ENCODE data around the gene STXBP6.
A peak's percentile ranks its signal among the peaks of the same experiment; 100 is the strongest.

The STXBP6 gene

DNA sequence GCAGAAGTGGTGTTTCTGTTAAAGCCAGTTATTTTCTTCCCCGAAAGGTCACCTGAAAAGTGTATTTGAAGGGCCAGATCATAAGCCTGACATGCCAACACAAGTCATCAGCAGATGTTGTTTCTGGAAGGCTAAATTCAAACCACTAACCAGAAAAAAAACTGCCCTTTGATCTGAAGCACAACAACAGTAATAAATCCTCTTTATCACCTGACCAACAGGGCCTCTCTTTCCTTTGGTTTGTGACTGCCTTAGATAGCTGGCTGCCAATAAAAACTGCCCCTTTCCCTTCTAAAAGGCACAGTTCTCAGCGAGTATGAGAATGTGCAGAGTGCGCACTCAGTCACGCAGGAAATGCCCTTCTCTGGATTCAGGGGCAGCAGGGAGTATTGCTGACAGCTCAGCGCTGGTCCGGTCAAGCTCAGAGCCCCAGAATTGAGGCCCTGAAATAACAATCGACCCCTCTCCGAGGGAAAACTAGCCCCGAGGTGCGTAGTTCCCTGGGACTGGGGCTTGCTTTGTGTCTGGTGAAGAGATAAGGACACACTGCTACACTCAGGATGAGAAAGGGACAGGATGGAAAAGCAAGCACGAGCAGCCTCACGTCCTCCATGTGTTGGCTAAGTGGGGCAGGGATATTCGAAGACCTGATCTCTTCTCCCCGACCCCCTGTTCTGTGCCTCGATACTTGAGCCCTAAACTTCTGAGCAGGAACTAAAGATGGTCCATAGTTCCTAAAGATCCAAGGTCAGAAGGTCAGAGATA lies 231.7 kb downstream of the STXBP6 start:
- H3K36me3 ChIP-seq (ENCODE audit: control insufficient read depth in 2 of 2, insufficient read depth in 1 of 2, low read length in 2 of 2), result no peaks in the 10 kb centered on the region
- H3K4me1 ChIP-seq (ENCODE audit: control insufficient read depth, insufficient read depth, low read length), result peaks cover 10% of the 10 kb centered on the region
- no peak overlapping the region for H3K4me3 ChIP-seq (ENCODE audit: low read depth, low read length)
- POLR2A ChIA-PET, result no interaction called here
- no peak for TF ChIP-seq ZNF48 (tag by site-specific recombination; IDR thresholded peaks at IDR 0.05)
- TF ChIP-seq ZNF335 (tag by site-specific recombination; conservative IDR thresholded peaks at IDR 0.05), result peak; percentile 31; the same call in 1 of the 2 replicates
- TF ChIP-seq TCF7L2 (IDR thresholded peaks at IDR 0.05; ENCODE audit: borderline replicate concordance, low read depth, low read length), result peak; percentile 89
- TF ChIP-seq, protein P1, sequence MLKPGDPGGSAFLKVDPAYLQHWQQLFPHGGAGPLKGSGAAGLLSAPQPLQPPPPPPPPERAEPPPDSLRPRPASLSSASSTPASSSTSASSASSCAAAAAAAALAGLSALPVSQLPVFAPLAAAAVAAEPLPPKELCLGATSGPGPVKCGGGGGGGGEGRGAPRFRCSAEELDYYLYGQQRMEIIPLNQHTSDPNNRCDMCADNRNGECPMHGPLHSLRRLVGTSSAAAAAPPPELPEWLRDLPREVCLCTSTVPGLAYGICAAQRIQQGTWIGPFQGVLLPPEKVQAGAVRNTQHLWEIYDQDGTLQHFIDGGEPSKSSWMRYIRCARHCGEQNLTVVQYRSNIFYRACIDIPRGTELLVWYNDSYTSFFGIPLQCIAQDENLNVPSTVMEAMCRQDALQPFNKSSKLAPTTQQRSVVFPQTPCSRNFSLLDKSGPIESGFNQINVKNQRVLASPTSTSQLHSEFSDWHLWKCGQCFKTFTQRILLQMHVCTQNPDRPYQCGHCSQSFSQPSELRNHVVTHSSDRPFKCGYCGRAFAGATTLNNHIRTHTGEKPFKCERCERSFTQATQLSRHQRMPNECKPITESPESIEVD (tag by site-specific recombination; IDR thresholded peaks at IDR 0.05), result 0 out of 2 replicates have a peak, but pooled peaks have one; percentile 25
- TF ChIP-seq ZNF843 (tag by site-specific recombination; IDR thresholded peaks at IDR 0.05), result 0 out of 2 replicates have a peak, but pooled peaks have one; percentile 24
- peak; percentile 77 for TF ChIP-seq FEZF1 (tag by site-specific recombination; IDR thresholded peaks at IDR 0.05)
- no peak for TF ChIP-seq ZNF211 (tag by site-specific recombination; IDR thresholded peaks at IDR 0.05; ENCODE audit: low read depth)
- no peak for TF ChIP-seq ZNF155 (tag by site-specific recombination; IDR thresholded peaks at IDR 0.05)
- TF ChIP-seq TRIM28 (IDR thresholded peaks at IDR 0.05; ENCODE audit: borderline replicate concordance, low read length), result peak; percentile 63; the same call in 1 of the 2 replicates
- TF ChIP-seq ZXDB (tag by site-specific recombination; IDR thresholded peaks at IDR 0.05), result peak; percentile 73
- TF ChIP-seq ZNF701 (tag by site-specific recombination; IDR thresholded peaks at IDR 0.05), result no peak
- peak; percentile 93 for TF ChIP-seq ZNF530 (tag by site-specific recombination; IDR thresholded peaks at IDR 0.05; ENCODE audit: low read depth)
- CTCF ChIA-PET, result interaction anchor here (0.6 to 2.8 kb wide), 4 partner anchors 11 to 315 kb away, joined by 3 to 14 read pairs (median 4); no protein-coding TSS in a partner anchor
- peak overlapping the region; percentile 47; the same call in 1 of the 2 replicates for H3K27ac ChIP-seq (ENCODE audit: extremely low read depth, low read depth, low read length)
- no peaks in the 10 kb centered on the region for H3K9me3 ChIP-seq (ENCODE audit: control insufficient read depth, insufficient read depth, low read depth, low read length)

DNA sequence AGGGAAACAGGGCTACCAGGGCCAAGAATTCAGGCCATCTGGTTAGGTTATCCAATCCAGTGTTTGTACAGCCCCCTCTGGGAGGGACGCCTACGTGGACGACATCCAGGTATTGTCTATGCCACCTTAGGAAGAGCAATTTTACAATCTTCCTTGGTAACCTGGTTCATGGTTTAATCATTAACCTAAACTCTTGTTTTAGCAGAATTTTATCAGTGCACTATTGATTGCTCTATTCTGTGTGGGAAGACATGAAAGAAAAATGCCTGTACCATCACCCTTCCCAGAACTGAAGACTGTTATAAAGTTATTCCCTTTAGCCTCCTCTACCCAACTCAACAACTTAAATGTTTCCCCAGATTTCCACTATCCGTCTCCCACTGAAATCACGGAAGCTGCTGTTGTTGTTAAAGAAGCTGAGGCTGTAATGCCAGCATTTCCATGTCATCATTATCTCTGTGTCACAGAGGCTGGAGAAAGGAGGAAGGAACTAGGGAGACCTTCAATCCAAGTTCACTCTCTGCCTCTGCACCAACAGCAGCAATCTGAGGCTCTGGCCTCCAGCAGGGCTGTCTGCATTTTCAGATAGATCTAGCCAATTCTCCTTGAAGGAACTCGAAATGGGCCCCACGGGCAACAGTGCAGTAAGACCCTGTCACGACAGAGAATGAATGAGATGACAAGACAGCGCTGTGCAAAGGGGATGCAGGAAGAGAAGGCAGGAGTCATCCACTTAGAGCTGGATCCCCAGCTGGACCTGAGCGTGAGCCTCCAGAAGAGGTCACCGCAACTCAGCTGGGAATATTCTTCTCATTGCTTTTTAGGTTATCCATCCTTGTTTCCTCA lies 232.5 kb downstream of the STXBP6 start:
- Histone ChIP-seq H3K9me3 (ENCODE audit: control insufficient read depth, insufficient read depth, low read depth, low read length) (no peaks in the 10 kb centered on the region), H3K36me3 (ENCODE audit: control insufficient read depth in 2 of 2, insufficient read depth in 1 of 2, low read length in 2 of 2) (no peaks in the 10 kb centered on the region), H3K27ac (ENCODE audit: extremely low read depth, low read depth, low read length) (peak overlapping the region; percentile 31), H3K4me1 (ENCODE audit: control insufficient read depth, insufficient read depth, low read length) (peaks cover 10% of the 10 kb centered on the region), H3K4me3 (ENCODE audit: low read depth, low read length) (no peak overlapping the region)
- POLR2A ChIA-PET, result no interaction called here
- CTCF ChIA-PET, result interaction anchor here (0.6 to 2.8 kb wide), 4 partner anchors 10 to 225 kb away, joined by 3 to 14 read pairs (median 3); no protein-coding TSS in a partner anchor
- no peak for TF ChIP-seq ZNF239 (tag by site-specific recombination; IDR thresholded peaks at IDR 0.05)
- TF ChIP-seq, protein P2, sequence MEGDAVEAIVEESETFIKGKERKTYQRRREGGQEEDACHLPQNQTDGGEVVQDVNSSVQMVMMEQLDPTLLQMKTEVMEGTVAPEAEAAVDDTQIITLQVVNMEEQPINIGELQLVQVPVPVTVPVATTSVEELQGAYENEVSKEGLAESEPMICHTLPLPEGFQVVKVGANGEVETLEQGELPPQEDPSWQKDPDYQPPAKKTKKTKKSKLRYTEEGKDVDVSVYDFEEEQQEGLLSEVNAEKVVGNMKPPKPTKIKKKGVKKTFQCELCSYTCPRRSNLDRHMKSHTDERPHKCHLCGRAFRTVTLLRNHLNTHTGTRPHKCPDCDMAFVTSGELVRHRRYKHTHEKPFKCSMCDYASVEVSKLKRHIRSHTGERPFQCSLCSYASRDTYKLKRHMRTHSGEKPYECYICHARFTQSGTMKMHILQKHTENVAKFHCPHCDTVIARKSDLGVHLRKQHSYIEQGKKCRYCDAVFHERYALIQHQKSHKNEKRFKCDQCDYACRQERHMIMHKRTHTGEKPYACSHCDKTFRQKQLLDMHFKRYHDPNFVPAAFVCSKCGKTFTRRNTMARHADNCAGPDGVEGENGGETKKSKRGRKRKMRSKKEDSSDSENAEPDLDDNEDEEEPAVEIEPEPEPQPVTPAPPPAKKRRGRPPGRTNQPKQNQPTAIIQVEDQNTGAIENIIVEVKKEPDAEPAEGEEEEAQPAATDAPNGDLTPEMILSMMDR (tag by site-specific recombination; IDR thresholded peaks at IDR 0.05), result peak; percentile 57
- 0 out of 2 replicates have a peak, but pooled peaks have one; percentile 24 for TF ChIP-seq ZNF654 (tag by site-specific recombination; IDR thresholded peaks at IDR 0.05; ENCODE audit: low read depth)
- TF ChIP-seq ZNF223 (tag by site-specific recombination; IDR thresholded peaks at IDR 0.05), result peak; percentile 84

DNA sequence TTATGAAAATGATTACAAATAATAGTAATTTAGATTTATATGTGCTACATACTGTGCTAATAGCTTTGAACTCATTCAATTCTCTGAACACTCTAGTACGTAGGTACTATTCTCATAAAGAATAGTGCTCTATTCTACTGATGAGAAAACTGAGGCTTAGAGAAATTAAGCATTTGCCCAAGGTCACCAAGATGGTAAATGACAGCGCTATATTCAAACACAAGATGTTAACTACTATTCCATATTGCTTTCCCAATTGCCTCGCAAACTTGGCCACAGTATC lies 233.1 kb downstream of the STXBP6 start:
- H3K36me3 ChIP-seq (ENCODE audit: control insufficient read depth in 2 of 2, insufficient read depth in 1 of 2, low read length in 2 of 2), result no peaks in the 10 kb centered on the region
- CTCF ChIA-PET, result interaction anchor here (0.5 to 0.6 kb wide), 3 partner anchors 47 to 501 kb away, joined by 3 to 8 read pairs (median 3); no protein-coding TSS in a partner anchor
- no peak overlapping the region for H3K4me3 ChIP-seq (ENCODE audit: low read depth, low read length)
- no peaks in the 10 kb centered on the region for H3K9me3 ChIP-seq (ENCODE audit: control insufficient read depth, insufficient read depth, low read depth, low read length)
- H3K4me1 ChIP-seq (ENCODE audit: control insufficient read depth, insufficient read depth, low read length), result peaks cover 10% of the 10 kb centered on the region
- no peak overlapping the region for H3K27ac ChIP-seq (ENCODE audit: extremely low read depth, low read depth, low read length)
- POLR2A ChIA-PET, result no interaction called here
- no peak for TF ChIP-seq ZNF350 (tag by site-specific recombination; IDR thresholded peaks at IDR 0.05)
- TF ChIP-seq ZNF266 (tag by site-specific recombination; IDR thresholded peaks at IDR 0.05; ENCODE audit: low read depth), result no peak
- TF ChIP-seq, protein P3, sequence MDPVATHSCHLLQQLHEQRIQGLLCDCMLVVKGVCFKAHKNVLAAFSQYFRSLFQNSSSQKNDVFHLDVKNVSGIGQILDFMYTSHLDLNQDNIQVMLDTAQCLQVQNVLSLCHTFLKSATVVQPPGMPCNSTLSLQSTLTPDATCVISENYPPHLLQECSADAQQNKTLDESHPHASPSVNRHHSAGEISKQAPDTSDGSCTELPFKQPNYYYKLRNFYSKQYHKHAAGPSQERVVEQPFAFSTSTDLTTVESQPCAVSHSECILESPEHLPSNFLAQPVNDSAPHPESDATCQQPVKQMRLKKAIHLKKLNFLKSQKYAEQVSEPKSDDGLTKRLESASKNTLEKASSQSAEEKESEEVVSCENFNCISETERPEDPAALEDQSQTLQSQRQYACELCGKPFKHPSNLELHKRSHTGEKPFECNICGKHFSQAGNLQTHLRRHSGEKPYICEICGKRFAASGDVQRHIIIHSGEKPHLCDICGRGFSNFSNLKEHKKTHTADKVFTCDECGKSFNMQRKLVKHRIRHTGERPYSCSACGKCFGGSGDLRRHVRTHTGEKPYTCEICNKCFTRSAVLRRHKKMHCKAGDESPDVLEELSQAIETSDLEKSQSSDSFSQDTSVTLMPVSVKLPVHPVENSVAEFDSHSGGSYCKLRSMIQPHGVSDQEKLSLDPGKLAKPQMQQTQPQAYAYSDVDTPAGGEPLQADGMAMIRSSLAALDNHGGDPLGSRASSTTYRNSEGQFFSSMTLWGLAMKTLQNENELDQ (tag by site-specific recombination; IDR thresholded peaks at IDR 0.05; ENCODE audit: low read depth), result no peak
- no peak for TF ChIP-seq ZNF341 (tag by site-specific recombination; IDR thresholded peaks at IDR 0.05; ENCODE audit: low read depth)
- TF ChIP-seq, protein P4, sequence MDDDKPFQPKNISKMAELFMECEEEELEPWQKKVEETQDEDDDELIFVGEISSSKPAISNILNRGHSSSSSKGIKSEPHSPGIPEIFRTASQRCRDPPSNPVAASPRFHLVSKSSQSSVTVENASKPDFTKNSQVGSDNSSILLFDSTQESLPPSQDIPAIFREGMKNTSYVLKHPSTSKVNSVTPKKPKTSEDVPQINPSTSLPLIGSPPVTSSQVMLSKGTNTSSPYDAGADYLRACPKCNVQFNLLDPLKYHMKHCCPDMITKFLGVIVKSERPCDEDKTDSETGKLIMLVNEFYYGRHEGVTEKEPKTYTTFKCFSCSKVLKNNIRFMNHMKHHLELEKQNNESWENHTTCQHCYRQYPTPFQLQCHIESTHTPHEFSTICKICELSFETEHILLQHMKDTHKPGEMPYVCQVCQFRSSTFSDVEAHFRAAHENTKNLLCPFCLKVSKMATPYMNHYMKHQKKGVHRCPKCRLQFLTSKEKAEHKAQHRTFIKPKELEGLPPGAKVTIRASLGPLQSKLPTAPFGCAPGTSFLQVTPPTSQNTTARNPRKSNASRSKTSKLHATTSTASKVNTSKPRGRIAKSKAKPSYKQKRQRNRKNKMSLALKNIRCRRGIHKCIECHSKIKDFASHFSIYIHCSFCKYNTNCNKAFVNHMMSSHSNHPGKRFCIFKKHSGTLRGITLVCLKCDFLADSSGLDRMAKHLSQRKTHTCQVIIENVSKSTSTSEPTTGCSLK (tag by site-specific recombination; IDR thresholded peaks at IDR 0.05), result no peak
- TF ChIP-seq ZNF473 (tag by site-specific recombination; IDR thresholded peaks at IDR 0.05), result no peak

Data from HEK293 (cell line).